ENCODE measurements around the gene DISC1.
"Not testable (repeated sequence)": the region's sequence is repeated elsewhere in the genome, so short reads cannot be mapped to it uniquely, and the experiment has no call there.

The DISC1 gene

DNA sequence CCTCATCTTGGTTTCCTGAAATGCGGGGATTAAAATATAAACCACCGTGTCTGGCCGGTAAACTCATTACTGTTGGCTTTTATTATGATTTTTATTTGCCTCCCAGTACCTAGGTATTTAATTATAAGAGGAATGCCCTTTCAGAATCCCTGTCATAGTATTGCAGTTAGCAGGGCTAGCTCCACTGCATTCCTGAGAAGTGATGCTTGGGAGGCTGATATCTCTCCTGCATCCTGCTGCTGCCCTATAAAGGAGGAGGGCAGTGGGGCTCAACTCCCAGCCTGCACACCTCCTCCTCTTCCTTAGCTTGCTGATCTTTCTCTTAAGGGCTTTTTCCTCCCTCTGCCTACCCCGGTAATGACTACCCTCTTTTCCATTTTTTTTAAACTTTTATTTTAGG, 19.9 kb upstream of the DISC1 start:
- no peak for DNase-seq

GRCh38 chr1:231610388-231610787, 16.2 kb upstream of the DISC1 start:
- no peak for DNase-seq

DNA sequence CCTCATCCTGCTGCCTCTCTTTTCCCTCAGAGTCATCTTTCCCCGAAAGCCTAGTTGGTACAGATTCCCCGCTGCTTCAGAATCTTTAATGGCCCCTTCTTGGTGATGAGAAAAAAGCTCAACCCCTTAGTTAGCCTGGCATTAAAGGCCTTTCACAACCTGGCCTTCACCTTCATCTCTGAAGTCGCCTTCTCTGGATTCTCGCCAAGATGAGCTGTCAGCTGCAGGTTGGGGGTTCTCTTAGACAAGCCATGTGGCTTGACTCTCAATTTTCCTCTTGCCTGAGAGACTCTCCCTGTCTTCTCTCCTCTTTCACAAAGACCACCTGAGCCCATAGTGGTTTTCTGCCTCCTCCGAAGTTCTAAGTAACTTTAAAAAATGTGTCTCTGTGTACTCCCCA, 15.5 kb upstream of the DISC1 start:
- DNase-seq = no peak

- no peak for DNase-seq
Observed at GRCh38 chr1:231611851-231612250, 14.7 kb upstream of the DISC1 start.

DNA sequence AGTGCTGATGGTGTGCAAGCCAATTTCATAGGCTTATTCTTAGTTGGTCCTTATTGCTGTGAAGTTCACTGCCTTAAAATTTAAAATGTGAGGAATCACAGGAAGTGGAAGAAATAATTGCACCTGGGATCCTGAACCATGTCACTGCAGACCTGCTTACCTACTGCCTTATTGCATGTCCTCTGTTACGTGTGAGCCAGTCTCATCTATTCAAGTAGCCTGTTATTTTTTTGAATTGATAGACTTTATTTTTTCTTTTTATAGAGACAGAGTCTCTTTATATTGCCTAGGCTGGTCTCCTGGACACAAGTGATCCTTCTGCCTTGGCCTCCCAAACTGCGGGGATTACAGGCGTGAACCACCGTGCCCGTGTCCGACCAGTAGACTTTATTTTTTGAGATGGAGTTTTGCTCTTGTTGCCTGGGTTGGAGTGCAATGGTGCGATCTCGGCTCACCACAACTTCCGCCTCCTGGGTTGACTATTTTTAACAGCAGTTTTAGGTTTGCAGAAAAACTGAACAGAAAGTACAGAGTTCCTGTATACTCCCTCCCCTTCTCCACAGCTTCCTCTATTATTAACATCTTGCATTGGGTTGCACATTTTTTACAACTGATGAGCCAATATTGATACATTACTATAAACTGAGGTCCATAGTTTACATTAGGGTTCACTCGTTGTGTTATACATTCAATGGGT, 14.0 kb upstream of the DISC1 start:
- DNase-seq = no peak

DNA sequence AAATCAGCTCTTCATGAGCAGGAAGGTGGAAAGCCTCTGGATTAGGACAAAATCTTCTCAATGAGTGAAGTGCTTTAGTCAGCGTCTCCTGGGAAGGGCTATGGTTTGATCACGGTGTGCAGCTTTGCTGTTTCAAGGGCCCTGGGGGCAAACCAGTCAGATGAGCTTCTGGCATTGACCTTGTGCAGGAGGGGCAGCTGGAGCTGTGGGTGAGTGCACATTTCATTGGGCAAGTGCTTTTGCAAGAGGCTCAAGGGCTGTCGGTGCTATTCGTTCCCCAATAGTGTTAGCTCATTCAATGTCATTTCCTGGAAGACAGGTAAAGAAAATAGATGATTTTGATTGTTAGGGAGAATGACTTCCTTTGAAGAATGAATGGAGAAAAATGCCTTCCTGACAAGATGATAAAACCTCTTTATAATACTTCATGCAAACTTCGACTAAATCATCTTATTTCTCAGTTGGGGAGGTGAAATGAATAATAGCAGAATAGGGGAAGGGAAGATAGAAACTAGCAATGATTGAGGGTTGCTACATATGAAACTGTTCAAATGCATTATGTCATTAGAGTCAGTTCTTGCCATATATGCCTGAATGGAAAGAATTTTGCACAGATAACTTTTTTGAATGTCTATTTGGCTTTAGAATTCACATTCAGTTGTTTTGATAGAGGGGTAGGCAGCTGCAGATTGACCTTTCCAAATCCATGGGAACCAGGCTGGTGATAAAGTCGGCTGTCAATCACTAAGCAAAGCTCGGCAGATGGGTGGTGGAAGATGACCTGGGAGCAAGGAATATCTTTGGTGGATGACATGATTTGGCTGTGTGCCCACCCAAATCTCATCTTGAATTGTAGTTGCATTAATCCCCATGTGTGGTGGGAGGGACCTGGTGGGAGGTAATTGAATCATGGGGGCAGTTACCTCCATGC, 12.9 kb upstream of the DISC1 start:
- no peak for DNase-seq

DNA sequence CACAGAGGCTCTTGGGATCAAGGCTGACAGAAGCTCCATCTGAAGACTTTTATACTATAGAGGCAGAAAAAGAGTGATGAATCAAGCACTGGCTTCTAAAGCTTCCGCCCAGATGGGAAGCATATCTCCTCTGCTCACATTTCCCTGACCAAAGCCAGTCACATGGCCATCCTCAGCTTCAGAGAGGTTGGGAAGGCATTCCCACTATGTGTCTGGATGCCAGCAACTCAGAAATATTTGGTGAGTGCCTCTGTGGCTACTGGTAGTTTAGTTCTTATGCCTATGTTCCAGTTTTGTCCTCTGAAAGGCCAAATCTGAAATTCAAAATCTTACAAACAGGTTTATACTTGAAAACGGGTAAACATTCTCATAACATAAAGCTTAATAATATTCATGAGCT, 9.9 kb upstream of the DISC1 start:
- no peak for DNase-seq

DNA sequence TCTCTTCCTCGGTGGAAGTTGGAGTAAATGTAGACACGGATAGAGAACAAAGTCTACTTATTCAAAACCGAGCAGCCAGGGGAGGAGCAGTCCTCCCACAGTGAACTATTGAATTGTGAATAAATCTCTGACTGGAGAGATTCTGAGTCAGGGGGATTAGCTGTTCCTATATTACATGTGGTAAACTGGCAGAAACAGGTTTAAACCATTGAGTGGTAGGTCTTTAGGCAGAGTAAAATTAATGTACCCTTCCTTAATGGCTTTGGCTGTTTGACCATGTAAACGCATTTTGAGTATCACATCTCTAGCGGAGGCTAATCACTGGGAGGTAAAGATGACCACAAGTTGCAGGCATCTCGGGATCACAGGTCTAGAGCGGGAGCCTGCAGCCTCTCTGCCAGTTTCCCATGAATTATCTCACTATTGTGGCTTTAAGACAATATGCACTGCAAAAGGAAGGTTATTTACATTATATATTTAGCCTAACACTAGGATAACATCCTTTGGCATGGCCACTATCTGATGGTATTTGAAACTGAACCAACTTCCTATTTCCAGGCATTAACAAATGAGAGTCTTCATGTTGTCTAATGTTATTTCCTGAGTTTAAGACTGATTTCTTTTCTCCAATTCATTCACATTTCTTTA, 7.9 kb upstream of the DISC1 start:
- no peak for DNase-seq

DNA sequence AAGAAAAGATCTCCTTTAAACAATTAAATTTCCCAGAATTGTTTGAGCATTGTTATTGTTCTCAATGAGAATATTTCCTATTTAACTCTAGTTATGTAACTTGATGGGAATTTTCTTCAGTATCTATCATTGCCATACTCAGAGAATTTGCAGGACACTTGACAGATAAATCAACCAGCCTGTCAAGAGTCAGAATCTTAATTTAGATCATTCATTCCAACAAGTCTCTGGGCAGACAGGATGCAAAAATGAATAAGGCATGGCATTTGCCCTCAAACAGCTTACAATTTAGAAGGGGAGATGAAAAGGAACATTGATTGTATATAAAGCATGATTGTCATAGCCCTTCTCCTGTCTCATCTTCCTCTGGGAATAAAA, 7.3 kb upstream of the DISC1 start:
- no peak for DNase-seq

GRCh38 chr1:231625042-231625441, 1.5 kb upstream of the DISC1 start:
- not testable (repeated sequence) for DNase-seq

GRCh38 chr1:231625975-231626534, 535 bp upstream of the DISC1 start:
- no peak for DNase-seq

DNA sequence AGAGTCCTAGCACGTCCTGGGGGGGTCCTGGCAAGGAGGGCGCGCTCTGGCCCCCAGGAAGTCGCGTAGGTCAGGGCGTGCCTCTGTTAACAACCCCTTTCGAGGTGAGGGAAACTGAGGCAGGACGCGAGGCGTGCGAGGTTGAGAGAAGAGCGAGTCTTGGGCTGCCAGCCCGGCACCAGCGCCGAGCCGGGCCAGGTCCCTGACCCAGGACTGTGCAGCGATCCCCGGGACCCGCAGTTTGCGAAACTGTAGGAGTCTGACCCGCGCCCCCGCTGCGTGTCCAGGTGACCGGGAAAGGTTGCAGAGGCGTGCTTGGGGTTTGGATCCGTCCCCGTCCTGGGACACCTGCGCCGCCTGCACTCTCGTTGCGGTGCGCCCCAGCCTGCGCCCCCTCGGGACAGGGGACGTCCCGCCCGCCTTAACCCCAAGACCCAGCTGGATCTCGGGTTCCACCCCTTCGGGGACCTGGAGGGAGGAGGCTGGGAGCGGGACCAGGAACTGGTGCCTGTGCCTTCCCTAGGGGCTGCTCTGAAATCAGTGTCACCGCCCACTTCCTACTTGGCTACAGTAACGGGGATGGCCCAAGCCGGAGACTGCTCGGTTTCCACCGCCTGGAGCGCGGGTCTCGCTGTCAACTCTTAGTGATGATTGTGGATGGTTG, 493 bp downstream of the DISC1 start:
- no peak for DNase-seq

- no peak for DNase-seq
Observed at GRCh38 chr1:231628207-231628876, 1.8 kb downstream of the DISC1 start.

DNA sequence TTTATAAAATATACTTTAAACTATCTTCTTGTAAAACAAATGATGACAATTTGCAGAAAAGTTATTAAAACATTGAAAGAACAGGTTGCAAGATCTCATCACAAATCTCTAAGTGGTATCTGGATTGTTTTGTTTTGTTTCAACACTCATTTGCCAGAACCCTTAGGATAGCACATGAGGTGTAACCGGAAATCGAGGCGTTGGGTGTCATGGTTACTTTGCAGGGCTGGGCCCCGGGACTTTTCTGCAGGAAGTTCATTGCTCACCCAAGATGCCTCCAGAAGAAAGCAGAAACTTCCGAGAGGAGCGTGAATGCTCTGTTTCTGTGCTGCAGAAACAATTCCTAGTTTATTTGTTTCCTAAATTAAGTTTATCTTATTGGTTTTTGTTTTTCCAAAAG, 2.5 kb downstream of the DISC1 start:
- DNase-seq = no peak

DNA sequence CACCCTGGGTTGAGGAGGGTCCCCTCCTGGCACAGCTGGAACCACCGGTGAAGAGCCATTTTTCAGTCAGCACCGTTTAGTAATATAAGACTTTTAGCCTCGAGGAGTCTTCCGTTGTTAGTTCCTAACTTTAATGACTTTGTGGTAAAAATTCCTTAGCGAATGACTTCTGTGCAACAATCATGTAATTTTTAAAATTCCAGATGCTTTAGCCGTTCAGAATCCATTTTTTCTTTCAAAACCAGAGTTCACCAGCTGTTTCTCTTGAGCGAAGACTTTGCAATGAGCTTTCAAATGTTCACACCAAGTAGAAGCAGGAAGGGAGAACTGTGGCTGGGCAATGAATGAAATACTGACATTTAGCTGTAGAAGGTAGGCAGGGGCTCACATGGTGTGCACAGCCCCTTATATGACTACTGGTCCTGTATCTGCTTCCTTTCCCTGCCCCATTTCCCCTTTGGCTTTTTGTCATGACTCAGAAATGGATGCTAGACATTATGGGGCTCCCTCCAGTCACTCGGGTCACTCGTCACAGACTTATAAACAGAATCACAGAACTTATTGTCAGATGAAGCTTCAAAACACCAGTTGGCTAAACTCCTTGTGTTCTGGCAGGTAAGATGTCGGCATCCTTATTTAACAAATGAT, 4.1 kb downstream of the DISC1 start:
- no peak for DNase-seq

GRCh38 chr1:231631717-231632116, 5.1 kb downstream of the DISC1 start:
- DNase-seq = no peak

DNA sequence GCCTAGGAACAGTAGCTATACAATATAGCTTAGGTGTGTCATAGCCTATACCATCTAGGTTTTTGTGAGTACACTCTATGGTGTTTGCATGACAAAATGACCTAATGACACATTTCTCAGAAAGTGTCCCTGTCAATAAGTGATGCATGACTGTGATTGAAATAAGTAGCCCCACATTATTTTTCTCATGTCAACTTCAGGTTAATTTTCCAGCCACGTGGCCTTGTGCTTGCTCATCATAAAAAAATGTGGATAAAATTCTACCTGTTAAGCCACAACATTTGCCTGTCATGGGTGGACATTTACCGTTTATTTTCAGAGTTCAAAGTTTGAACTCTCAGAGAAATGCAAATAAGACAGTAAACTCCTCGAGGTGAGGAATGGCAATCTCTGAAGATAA, 5.5 kb downstream of the DISC1 start:
- no peak for DNase-seq

GRCh38 chr1:231634323-231635013, 7.9 kb downstream of the DISC1 start:
- no peak for DNase-seq

- DNase-seq = no peak
Observed at GRCh38 chr1:231636157-231636556, 9.6 kb downstream of the DISC1 start.

- not testable (repeated sequence) for DNase-seq
Observed at GRCh38 chr1:231636922-231637321, 10.3 kb downstream of the DISC1 start.

DNA sequence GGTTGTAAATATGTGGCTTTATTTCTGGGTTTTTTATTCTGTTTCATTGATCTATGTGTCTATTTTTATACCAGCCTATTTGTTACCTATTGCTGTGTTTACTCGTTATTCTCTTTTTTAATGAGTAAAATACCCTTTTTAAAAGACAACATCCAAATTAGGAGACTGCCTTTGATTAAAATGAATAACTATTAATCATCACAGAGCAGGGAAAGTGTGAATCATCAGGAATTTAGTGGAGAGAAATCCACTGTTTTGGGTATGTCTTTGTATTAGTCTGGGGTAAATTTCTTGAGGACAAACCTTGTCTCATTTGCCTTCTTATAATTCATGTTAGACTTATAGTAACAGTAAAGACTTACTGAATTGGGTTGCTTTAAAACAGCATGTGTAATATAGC, 12.1 kb downstream of the DISC1 start:
- no peak for DNase-seq

All from NCI-H2029 treated with DMSO at 0.1 percent for 48 hours (cell line).